NCI-H2029 treated with DMSO at 0.1 percent for 48 hours (cell line): ENCODE data around the gene DHPS.
"Not testable (repeated sequence)": the region's sequence is repeated elsewhere in the genome, so short reads cannot be mapped to it uniquely, and the experiment has no call there.

Experiments
- DNase-seq: peaks from one replicate; lab custom pipeline; 2025; lab: John Stamatoyannopoulos, UW

Gene DHPS

GRCh38 chr19:12646551-12646950 is 35.1 kb downstream of the DHPS start:
- DNase-seq, result no peak

GRCh38 chr19:12643716-12644115 is 38.0 kb downstream of the DHPS start:
- not testable (repeated sequence) for DNase-seq

GRCh38 chr19:12642506-12642905 is 39.2 kb downstream of the DHPS start:
- DNase-seq, result no peak

GRCh38 chr19:12641456-12641855 is 40.2 kb downstream of the DHPS start:
- no peak for DNase-seq

GRCh38 chr19:12639901-12640613 is 41.6 kb downstream of the DHPS start:
- peak; percentile 59 for DNase-seq

- DNase-seq, result no peak
These were observed 43.0 kb downstream of the DHPS start for GRCh38 chr19:12638611-12639182.

GRCh38 chr19:12636631-12637030 is 45.0 kb downstream of the DHPS start:
- DNase-seq, result no peak

- DNase-seq, result no peak
These were observed 52.5 kb downstream of the DHPS start for GRCh38 chr19:12629215-12629614.

- DNase-seq, result no peak
These were observed 53.3 kb downstream of the DHPS start for GRCh38 chr19:12628040-12629022.

GRCh38 chr19:12626958-12627357 is 54.7 kb downstream of the DHPS start:
- DNase-seq, result no peak
